HAP-1 (cell line): ENCODE measurements around the gene FOXP1.

Source experiments
- DNase-seq, 2 experiments: peaks; one replicate each; pipeline ENCODE4 v3.0.0-alpha.2; 2016 to 2020; ENCODE audit warnings: low spot score in 2 of 2
- H3K27me3 ChIP-seq: fragments of 250-450 bp; sonication (Bioruptor Pico); 2 replicates; pipeline ENCODE4 v1.5.1; 2020; ENCODE audit warnings: low read depth, mild to moderate bottlenecking, moderate library complexity
- H3K36me3 ChIP-seq: fragments of 250-450 bp; sonication (Bioruptor Pico); replicated peaks from 2 replicates; pipeline ENCODE4 v1.5.1; 2020; ENCODE audit warnings: mild to moderate bottlenecking
- H3K4me1 ChIP-seq: fragments of 250-450 bp; sonication (Bioruptor Pico); 2 replicates; pipeline ENCODE4 v1.5.1; 2020; ENCODE audit warnings: mild to moderate bottlenecking
- H3K4me3 ChIP-seq: fragments of 250-450 bp; sonication (Bioruptor Pico); 2 replicates; pipeline ENCODE4 v1.5.1; 2020; ENCODE audit warnings: mild to moderate bottlenecking, moderate library complexity
- H3K9me3 ChIP-seq: fragments of 250-450 bp; sonication (Bioruptor Pico); 2 replicates; pipeline ENCODE4 v1.5.1; 2020; ENCODE audit warnings: mild to moderate bottlenecking, moderate library complexity
- in situ Hi-C: fragments of 300-500 bp; cut with MboI; formaldehyde crosslinking; loops from 3 replicates; pipeline ENCODE4 v1.14.3; 2020; ENCODE audit warnings: low sequenced_read_pairs, inconsistent platforms, mixed read lengths

Gene FOXP1

DNA sequence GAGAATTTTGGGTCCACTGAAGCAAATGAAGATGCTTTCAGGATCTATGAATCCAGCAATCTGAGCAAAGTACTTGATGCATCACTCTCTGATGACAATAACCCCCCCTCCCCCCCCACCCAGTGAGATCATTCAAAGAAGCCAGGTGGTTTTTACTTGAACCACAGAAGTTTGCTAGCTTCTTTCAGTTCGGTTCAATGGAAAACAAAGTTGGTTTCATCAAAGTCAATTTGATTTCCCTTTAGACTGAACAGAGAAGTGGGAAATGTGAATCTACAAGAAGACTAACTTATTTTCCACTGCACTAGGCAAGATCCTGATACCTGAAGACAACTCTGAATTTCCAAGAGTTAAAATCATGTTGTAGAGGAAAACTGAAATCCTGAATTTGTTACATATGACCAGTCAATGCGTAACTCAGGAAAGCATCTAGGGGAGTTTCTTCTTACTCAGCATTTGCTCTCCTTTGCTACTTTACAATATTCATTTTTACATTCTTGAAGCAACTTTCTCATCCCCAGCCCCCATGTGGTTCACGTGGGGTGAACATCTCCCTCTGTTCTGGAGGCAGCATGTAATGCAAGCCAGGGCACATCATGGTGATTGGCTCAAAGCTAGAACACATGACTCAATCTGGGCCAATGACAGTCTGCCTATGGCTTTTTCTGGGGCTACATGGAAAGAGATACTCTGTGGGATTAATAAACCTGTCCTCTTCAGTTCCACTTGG is 572.6 kb downstream of the FOXP1 start:
- H3K4me3 ChIP-seq = no peak overlapping the region
- in situ Hi-C loops = no loop called here

GRCh38 chr3:71008350-71008935 is 575.1 kb downstream of the FOXP1 start:
- H3K9me3 ChIP-seq = 0 out of 2 replicates have a peak, but pooled peaks cover 1% of the 10 kb centered on the region
- H3K4me3 ChIP-seq = no peak overlapping the region
- in situ Hi-C loops = no loop called here
- DNase-seq = no peak
- peaks cover 5% of the 10 kb centered on the region for H3K4me1 ChIP-seq
- peaks cover 6% of the 10 kb centered on the region for H3K36me3 ChIP-seq
- no peaks in the 10 kb centered on the region for H3K27me3 ChIP-seq

More for the DNA sequence above, 572.6 kb downstream of the FOXP1 start:
- H3K36me3 ChIP-seq = peaks cover 13% of the 10 kb centered on the region
- H3K27me3 ChIP-seq = no peaks in the 10 kb centered on the region
- H3K4me1 ChIP-seq = peaks cover 5% of the 10 kb centered on the region
- DNase-seq = no peak
- peaks cover 8% of the 10 kb centered on the region; the same call in 1 of the 2 replicates for H3K9me3 ChIP-seq

DNA sequence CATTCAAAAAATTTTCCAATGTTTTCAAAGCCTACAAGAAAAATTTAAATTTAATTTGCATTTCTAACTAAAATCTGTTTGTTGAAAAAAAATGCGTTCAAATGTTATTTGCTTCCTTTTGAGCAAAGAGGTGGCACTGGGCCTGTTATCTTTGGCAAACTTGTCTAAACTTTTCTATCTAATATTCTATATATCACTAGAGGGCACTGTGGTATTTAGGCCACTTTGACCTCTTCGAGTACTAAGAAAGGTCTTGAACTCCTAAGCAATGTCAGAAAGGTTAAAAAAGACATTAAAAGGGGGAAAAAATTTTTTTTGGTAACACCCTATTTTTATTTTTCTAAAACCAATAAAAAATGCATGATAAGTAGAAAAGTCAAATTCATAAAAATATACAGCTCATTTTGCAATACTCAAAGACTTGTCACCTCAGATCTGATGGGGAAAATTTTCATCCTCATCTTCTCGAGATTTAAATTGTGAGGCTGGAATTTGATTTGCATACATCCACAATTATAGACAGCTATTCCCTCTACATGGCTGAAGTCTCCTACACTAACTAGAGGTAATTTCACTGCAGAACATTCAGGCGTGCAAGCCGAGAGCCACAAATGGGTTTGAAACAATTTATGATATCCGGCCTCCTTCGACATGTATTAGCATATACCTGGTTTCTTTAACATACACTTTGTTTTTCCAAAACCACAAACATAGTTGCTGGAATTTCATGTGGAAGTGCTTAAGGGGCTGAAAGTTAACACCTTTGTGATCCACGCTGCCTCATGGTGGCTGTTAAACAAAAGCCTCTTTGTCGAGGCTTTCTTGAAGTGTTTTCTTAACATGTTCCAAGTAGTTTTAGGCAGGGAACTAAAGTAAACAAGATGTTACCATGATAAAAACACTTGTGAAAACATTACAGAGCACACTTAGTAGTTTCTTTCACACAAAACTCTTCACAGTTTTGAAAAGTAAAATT is 576.4 kb downstream of the FOXP1 start:
- DNase-seq = peak; percentile 35 to 60
- no peaks in the 10 kb centered on the region for H3K36me3 ChIP-seq
- no peaks in the 10 kb centered on the region for H3K9me3 ChIP-seq
- peaks cover 5% of the 10 kb centered on the region for H3K4me1 ChIP-seq
- H3K27me3 ChIP-seq = no peaks in the 10 kb centered on the region
- H3K4me3 ChIP-seq = no peak overlapping the region
- in situ Hi-C loops = no loop called here

DNA sequence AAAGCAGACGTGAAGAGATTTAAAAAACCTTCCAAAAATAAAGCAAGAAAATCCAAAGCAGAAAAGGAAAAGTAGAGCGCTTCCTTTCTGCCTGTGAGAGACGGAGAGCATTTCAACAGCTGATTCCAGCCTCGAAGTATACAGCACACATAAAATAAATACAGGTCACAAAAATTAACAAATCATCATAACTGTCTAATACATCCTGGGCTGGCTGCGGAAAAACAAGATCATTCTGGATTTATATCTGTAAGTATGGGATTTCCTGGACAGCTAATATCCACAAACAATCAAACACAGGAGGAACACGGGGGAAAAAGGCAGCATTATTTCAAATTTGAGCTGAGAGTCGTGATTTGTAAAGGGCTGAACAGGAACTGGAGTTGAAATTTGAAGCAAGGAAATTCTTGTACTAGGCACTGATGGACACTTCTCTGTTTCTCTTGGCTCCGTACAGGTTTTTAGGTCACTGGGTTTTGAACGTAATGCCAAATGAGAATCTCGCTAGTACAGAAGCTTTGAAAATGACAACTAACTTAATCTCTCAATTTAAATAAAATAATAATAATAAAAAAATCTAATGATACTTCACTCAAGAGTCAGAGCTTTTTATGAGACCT is 577.7 kb downstream of the FOXP1 start:
- H3K27me3 ChIP-seq = no peaks in the 10 kb centered on the region
- H3K4me1 ChIP-seq = peaks cover 5% of the 10 kb centered on the region
- in situ Hi-C loops = no loop called here
- no peak for DNase-seq
- no peaks in the 10 kb centered on the region for H3K36me3 ChIP-seq
- H3K4me3 ChIP-seq = no peak overlapping the region
- H3K9me3 ChIP-seq = no peaks in the 10 kb centered on the region

GRCh38 chr3:71003511-71003910 is 580.0 kb downstream of the FOXP1 start:
- in situ Hi-C loops = no loop called here
- H3K4me1 ChIP-seq = peaks cover 5% of the 10 kb centered on the region
- H3K4me3 ChIP-seq = no peak overlapping the region
- no peaks in the 10 kb centered on the region for H3K9me3 ChIP-seq
- no peaks in the 10 kb centered on the region for H3K27me3 ChIP-seq
- no peak for DNase-seq
- no peaks in the 10 kb centered on the region for H3K36me3 ChIP-seq

- Histone ChIP-seq H3K27me3 (no peaks in the 10 kb centered on the region), H3K4me1 (peaks cover 4% of the 10 kb centered on the region), H3K36me3 (no peaks in the 10 kb centered on the region), H3K4me3 (no peak overlapping the region), H3K9me3 (no peaks in the 10 kb centered on the region)
- in situ Hi-C loops = no loop called here
- no peak for DNase-seq
Observed at GRCh38 chr3:71002298-71002697, 581.2 kb downstream of the FOXP1 start.

GRCh38 chr3:71001303-71001830 is 582.2 kb downstream of the FOXP1 start:
- DNase-seq = no peak

DNA sequence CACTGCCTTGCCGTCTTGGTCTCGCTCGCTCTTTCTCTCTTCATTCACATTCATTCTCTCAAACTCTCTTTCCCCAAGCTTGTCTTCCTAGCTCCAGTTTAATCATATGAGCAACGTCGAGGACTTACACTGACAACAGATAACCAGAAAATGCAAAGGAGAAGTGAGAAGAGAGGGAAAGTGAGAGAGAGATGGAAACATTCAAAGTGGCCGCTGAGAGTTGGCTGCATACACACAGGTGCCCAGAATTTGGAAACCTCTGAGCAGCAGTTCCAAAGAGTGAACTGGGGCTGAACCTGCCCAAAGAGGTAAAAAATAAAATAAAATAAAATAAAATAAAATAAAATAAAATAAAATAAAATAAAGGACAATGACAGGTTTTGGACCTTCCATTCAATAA is 583.0 kb downstream of the FOXP1 start:
- in situ Hi-C loops = no loop called here
- DNase-seq = no peak
- H3K4me1 ChIP-seq = no peaks in the 10 kb centered on the region
- no peaks in the 10 kb centered on the region for H3K9me3 ChIP-seq
- no peaks in the 10 kb centered on the region for H3K36me3 ChIP-seq
- H3K27me3 ChIP-seq = no peaks in the 10 kb centered on the region
- H3K4me3 ChIP-seq = no peak overlapping the region

More at GRCh38 chr3:71001303-71001830, 582.2 kb downstream of the FOXP1 start:
- H3K36me3 ChIP-seq = no peaks in the 10 kb centered on the region
- in situ Hi-C loops = no loop called here
- H3K9me3 ChIP-seq = no peaks in the 10 kb centered on the region
- no peaks in the 10 kb centered on the region for H3K4me1 ChIP-seq
- no peaks in the 10 kb centered on the region for H3K27me3 ChIP-seq
- H3K4me3 ChIP-seq = no peak overlapping the region

DNA sequence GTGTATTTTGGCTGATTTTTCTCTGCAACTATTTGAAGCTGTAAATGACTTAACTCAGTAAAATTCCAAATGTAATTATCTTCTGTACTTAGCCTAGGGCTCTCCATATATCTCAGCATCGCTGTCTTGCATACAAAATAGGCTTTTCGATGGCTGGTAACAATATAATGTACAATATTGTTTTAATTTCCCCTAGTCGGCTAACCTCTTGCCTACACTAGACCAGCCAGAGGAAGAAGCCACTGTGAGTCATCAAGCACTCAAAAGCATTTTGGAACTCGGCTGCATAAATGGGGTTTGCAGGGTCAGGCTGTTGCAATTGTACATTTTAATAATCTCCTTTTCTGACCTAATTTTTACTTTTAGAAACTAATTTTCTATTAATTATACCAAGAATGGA is 583.8 kb downstream of the FOXP1 start:
- Histone ChIP-seq H3K27me3 (no peaks in the 10 kb centered on the region), H3K4me1 (no peaks in the 10 kb centered on the region), H3K9me3 (no peaks in the 10 kb centered on the region), H3K36me3 (no peaks in the 10 kb centered on the region), H3K4me3 (no peak overlapping the region)
- in situ Hi-C loops = no loop called here
- DNase-seq = no peak

DNA sequence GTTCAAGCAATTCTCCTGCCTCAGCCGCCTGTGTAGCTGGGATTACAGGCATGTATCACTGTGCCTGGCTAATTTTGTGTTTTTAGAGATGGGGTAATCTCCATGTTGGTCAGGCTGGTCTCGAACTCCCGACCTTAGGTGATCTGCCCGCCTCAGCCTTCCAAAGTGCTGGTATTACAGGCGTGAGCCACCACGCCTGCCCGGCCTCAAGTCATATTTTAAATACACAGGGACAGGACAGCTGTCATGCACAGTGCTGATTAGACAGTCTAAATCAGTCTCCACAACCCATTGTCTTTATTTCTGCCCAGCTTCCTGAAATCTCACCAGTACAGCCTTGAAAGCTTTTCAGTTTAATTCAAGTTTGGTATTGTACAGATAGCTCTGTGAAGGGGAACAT is 587.4 kb downstream of the FOXP1 start:
- no peaks in the 10 kb centered on the region for H3K9me3 ChIP-seq
- H3K36me3 ChIP-seq = no peaks in the 10 kb centered on the region
- DNase-seq = no peak
- H3K4me1 ChIP-seq = no peaks in the 10 kb centered on the region
- in situ Hi-C loops = no loop called here
- H3K27me3 ChIP-seq = no peaks in the 10 kb centered on the region
- no peak overlapping the region for H3K4me3 ChIP-seq

DNA sequence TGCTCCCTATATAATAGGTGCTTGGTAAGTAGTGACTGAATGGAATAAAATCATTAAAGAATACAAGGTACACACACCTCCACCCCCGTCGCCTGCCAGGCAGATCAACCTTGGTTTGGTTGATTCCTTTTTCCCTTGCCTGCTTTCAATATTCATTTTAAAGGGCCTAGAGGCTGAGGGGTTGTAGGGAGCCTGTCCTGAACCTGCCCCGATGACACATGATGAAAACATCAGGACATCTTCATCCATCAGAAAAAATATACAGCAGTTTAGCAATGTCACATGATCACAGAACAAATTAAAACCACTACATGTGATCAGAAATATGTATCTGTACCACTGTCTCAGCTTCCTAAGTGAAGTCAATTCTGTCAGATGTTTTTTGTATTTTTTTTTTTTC is 588.9 kb downstream of the FOXP1 start:
- no peak overlapping the region for H3K4me3 ChIP-seq
- H3K36me3 ChIP-seq = no peaks in the 10 kb centered on the region
- in situ Hi-C loops = no loop called here
- H3K27me3 ChIP-seq = no peaks in the 10 kb centered on the region
- no peak for DNase-seq
- no peaks in the 10 kb centered on the region for H3K9me3 ChIP-seq
- H3K4me1 ChIP-seq = no peaks in the 10 kb centered on the region

DNA sequence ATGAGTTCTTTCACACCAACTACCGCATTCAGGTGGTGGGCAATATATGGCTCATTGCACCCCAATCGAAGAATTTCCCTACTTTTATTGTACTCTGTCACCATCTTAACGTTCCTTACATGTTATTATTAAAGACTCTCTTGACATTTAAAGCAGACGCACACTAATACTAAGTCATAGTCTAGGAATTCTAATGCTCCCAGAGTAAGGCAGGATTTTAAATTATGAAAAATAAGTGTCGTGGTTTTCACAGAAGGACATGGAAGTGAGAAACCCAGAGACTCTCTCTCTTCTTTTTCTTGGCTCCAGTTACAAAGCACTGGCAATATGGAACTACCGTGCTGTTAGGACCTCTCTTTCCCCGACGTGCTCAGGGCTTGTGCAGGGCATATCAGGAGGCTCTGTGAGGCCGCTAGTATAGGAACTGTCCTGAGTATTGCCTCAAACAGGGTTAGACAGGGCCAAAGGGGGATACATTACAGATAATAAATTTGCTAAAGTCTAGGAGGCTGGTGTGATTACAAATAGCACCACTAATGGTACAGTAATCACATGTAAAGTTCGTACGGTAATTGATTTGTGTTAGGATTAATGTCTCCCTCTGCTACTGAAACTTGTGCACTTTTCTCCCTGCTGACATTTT is 590.8 kb downstream of the FOXP1 start:
- Histone ChIP-seq H3K4me3 (no peak overlapping the region), H3K4me1 (peaks cover 2% of the 10 kb centered on the region; the same call in 1 of the 2 replicates), H3K36me3 (no peaks in the 10 kb centered on the region), H3K27me3 (no peaks in the 10 kb centered on the region), H3K9me3 (no peaks in the 10 kb centered on the region)
- DNase-seq = no peak
- in situ Hi-C loops = no loop called here

GRCh38 chr3:70992131-70992530 is 591.4 kb downstream of the FOXP1 start:
- no peak for DNase-seq
- H3K36me3 ChIP-seq = no peaks in the 10 kb centered on the region

More at GRCh38 chr3:70992131-70992530, 591.4 kb downstream of the FOXP1 start:
- Histone ChIP-seq H3K27me3 (no peaks in the 10 kb centered on the region), H3K4me3 (no peak overlapping the region), H3K4me1 (peaks cover 2% of the 10 kb centered on the region; the same call in 1 of the 2 replicates), H3K9me3 (no peaks in the 10 kb centered on the region)
- in situ Hi-C loops = no loop called here
